GM19397 (cell line): ENCODE measurements around the gene SPINK6.

Experiments
- ATAC-seq: cut with Tn5 transposase; IDR thresholded peaks from one replicate; pipeline ENCODE4 v1.9.1; 2021; ENCODE audit warnings: mild to moderate bottlenecking, moderate library complexity; ENCODE audit not compliant: unreplicated experiment

Gene SPINK6

DNA sequence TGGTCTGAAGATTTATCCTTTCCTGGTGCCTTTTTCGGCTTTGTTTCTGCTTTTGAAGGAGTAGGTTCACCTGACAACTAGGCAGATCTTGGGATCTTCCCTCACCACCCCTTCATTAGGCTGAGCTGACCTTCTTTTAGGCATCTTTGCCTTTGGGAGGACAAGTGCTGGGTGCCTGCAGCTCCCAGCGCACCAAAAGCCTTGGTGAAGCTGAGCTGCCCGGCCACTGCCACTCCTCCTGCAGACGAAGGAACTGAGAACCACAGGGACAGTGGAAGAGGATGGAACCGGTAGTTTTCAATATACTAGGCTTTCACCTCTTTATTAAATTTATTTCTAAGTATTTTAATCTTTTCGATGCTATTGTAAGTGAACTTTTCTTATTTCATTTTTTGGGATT lies 18.7 kb downstream of the SPINK6 start:
- no peak for ATAC-seq

DNA sequence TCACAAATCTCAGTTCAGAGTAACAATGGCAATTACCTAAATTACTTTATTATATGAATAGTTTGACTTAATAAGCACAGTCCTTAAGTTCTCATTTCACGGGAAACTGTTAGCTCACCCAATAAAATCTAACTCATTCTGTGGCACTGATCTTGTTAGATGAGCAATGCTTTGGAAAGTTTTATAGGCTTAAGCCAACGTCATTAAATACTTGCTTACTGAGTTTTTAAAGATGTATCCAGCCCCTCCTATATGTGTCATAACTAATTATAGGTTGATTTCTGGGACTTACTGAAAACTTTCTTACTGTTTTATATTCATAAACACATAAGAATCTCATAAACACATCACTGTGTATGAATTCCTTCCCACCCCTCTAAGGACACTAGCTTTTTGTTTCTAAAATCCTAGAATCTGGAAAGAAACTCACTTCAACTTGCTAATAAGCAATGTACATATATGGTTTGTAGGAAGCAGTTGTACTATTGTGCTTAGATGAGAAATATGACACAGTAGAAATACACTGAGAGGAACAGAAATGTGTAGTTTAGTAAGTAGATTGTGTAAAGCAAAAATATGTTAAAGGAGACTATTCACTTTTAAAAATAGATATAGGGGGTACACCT lies 21.4 kb downstream of the SPINK6 start:
- no peak for ATAC-seq

DNA sequence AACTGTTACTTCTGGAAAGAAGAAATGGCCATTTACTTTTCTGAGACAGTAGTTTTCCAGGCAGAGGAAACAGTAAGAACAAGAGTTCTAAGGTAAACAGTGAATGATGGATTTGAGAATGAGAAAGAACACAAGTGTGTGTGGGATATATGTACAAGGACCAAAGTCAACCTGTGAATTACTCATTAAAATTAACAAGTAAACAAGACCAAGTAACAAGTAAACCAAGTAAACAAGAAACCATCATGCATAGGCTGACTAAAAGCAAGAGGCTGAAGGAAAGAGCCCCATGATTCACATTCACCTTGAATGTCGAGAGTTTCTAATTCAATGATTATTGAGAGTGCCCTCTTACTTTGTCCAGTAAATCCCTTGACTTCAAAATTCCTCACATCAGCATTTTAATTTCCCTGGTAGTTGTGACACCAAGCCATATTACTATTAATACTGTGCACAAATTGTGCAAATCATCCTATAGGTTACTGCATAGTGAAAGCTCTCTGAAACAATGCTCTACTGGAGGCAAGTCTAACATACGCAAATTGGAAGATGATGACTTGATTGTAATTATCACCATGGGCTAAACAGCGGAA lies 25.6 kb downstream of the SPINK6 start:
- ATAC-seq = no peak

DNA sequence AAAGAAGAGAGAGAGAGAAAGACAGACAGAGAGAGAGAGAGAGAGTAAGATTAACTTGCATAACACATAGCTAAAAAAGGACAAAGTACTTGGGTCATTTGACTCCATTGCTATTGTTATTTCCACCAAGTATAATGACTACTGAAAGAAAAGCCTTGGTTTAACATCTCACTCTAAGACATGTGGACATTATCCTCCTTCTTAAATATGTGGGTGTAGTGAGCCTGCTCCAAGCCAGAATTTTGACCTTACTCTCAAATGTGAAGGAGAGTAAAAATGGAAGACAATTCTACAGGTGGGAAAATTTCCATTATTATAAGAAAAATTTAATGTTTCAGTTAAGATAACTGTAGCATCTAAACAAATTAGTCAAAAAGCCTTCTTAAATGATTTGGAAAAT lies 27.0 kb downstream of the SPINK6 start:
- ATAC-seq = no peak

DNA sequence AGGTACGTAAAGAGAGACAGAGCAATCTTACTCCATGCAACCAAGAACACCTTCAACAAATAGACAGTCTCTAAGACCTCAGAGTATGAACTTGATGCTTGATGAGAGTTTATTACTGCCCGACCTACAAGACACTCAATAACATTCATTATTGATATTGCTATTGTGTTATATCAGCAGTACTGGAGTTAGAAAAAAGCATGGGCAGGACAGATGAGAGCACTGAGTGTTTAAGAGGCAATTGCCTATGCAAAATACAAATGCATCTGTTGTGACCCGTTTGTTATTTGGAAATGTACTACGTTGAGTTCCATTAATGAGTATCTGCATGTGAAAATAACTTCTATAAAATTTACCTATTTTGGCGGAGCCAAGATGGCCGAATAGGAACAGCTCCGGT lies 27.4 kb downstream of the SPINK6 start:
- ATAC-seq = no peak

DNA sequence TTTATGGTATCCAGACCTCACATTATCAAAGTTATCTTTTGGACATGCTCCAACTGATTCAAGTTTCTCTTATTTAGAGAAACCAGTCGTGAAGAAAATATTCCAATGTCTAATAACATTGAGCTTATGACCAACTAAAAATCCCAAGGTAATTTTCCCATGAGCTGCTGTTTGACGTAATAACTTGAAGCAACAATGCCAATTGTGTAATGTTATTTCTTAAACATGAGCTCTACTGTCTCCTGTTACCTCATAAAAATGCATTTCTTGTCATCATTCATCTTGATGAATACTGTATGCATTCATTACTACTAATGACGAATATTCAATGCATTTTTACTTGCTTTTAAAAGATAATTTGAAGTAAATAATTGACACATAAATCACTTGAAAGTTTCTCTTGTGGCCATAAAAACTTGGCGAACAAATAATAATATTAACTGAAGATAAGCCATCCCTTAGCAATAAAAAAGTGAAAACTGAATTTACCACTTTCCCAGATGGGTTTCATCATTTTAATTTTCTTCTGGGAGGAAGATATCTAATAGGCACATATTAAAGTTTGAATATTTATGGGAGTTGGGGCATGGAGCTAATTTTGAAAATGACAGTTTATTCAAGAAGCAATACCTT lies 35.1 kb downstream of the SPINK6 start:
- ATAC-seq = no peak

DNA sequence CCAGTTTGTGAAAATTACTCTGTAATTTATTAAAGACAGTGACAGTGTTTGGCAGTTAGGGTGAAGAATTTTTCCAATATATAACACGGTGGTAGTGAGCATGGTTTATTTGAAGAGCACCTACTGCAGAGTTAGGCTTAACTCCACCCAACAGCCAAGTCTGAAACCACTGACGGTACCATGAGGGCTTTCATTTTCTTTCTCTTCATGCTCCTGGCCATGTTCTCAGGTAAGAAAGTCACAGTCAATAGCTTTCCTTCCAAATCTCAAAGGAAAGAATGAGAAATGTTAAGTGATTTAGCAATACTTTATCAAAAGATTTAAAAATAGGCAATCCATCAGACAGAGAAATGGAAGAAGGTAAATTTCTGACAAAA lies 35.6 kb downstream of the SPINK6 start, which contains the start of gene MARCOL:
TSS of gene MARCOL (plus strand) at position 108 of the 377 bp plus-strand sequence. CDS start at position 181, 73 bp downstream.
- ATAC-seq = no peak

DNA sequence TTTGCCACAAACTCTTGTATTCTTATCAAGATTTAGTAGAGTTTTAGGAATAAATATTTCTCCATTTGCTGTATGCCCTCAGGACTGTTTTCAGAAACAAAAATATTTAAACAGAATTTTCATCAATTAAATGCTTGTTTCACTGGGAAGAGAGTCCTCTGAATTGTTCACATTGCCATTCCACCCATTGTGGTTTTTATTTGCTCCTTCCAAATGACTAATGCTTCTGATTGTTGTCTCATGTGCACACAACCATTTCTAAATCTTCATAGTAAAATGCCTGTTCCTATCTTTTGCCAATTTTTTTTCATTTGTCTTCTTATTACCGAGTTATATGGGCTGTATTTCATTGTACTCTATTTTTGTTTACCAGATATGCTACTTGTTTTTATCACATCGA lies 46.1 kb downstream of the SPINK6 start:
- no peak for ATAC-seq

DNA sequence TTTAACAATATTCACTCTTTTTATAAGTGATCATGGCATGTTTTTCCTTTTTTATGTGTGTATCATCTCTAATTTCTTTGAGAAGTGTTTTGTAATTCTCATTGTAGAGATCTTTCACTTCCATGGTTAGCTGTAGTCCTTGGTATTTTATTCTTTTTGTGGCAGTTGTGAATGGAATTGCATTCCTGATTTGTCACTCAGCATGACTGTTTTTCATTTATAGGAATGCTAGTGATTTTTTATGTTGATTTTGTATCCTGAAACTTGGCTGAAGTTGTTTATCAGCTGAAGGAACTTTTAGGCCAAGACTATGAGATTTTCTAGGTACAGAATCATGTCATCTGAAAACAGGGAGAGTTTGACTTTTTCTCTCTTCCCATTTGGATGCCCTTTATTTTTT lies 52.6 kb downstream of the SPINK6 start:
- no peak for ATAC-seq

DNA sequence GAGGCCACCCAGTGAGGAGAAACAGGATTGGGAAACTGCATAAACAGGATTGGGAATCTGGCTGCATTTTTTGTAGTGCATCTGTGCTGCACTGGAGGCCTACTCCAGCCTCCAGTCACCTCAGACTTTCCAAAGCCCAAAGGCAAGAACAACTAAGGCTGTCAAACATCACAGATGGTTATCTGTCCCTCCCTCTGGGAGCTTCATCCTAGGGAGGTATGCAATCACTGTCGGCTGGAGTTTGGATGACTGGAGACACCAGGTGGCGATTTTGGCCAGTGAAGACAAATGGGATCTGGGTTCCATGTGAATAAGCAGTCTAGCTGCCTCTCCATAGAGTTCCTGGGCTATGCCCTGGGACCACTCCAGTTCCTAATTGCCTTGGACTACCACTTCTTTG lies 56.4 kb downstream of the SPINK6 start:
- no peak for ATAC-seq

DNA sequence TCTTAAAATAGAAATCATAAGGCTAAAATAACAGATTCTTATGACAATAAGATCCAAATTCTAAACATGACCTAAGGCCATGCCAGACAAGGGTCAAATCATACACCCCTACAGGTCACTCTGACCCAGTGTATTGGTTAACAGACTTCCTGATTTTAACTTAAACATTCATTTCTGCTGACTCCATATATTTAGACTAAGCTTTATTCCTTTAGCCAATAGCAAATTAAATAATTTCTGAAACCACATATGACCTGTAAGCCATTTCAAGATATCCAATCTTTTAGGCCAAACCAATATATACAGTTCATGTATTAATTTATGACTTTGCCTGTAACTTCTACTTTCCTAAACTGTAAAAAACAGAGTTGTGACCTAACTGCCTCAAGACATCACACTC lies 58.4 kb downstream of the SPINK6 start:
- no peak for ATAC-seq
